Stimulated activated memory B cell treated with anti-CD40 and anti-IgM and Interleukin-4, amounts not matched to agents 10 μg/mL and 1 μg/mL and 100 μg/mL, for 72 hours (primary cell): ENCODE results near the gene NXPH1.
A peak's percentile ranks its signal among the peaks of the same experiment; 100 is the strongest.

Experiments
- ATAC-seq: fragments of 150-1000 bp; cut with Tn5 transposase; 2 replicates; pipeline ENCODE4 v1.10.0; 2021
- H3K27ac Mint-ChIP-seq: one replicate; pipeline ENCODE4 v1.8.0; 2022; ENCODE audit warnings: mild to moderate bottlenecking, mixed read lengths
- H3K27me3 Mint-ChIP-seq: one replicate; pipeline ENCODE4 v1.8.0; 2022; ENCODE audit warnings: mixed read lengths
- H3K36me3 Mint-ChIP-seq: one replicate; pipeline ENCODE4 v1.8.0; 2022; ENCODE audit warnings: mixed read lengths
- H3K4me1 Mint-ChIP-seq: one replicate; pipeline ENCODE4 v1.8.0; 2022; ENCODE audit warnings: mixed read lengths
- H3K4me3 Mint-ChIP-seq: one replicate; pipeline ENCODE4 v1.8.0; 2022; ENCODE audit warnings: mild to moderate bottlenecking, moderate library complexity, mixed read lengths
- H3K9me3 Mint-ChIP-seq: one replicate; pipeline ENCODE4 v1.8.0; 2022; ENCODE audit warnings: mixed read lengths

Gene NXPH1

GRCh38 chr7:8590225-8590624 lies 156.8 kb downstream of the NXPH1 start:
- Mint-ChIP-seq H3K27me3 (no peaks in the 10 kb centered on the region), H3K9me3 (peaks cover 11% of the 10 kb centered on the region), H3K4me3 (no peak overlapping the region), H3K4me1 (no peaks in the 10 kb centered on the region), H3K36me3 (no peaks in the 10 kb centered on the region), H3K27ac (no peak overlapping the region)
- ATAC-seq, result no peak

GRCh38 chr7:8590791-8591190 lies 157.4 kb downstream of the NXPH1 start:
- no peak for ATAC-seq
- peaks cover 11% of the 10 kb centered on the region for H3K9me3 Mint-ChIP-seq
- H3K27me3 Mint-ChIP-seq, result no peaks in the 10 kb centered on the region
- no peak overlapping the region for H3K4me3 Mint-ChIP-seq
- no peak overlapping the region for H3K27ac Mint-ChIP-seq
- H3K36me3 Mint-ChIP-seq, result no peaks in the 10 kb centered on the region
- no peaks in the 10 kb centered on the region for H3K4me1 Mint-ChIP-seq

- Mint-ChIP-seq H3K36me3 (no peaks in the 10 kb centered on the region), H3K9me3 (peaks cover 11% of the 10 kb centered on the region), H3K4me1 (no peaks in the 10 kb centered on the region), H3K27ac (no peak overlapping the region), H3K4me3 (no peak overlapping the region), H3K27me3 (no peaks in the 10 kb centered on the region)
- no peak for ATAC-seq
These were observed 157.9 kb downstream of the NXPH1 start for GRCh38 chr7:8591289-8591688.

GRCh38 chr7:8592167-8592566 lies 158.8 kb downstream of the NXPH1 start:
- H3K4me1 Mint-ChIP-seq, result no peaks in the 10 kb centered on the region
- no peak overlapping the region for H3K27ac Mint-ChIP-seq
- peaks cover 11% of the 10 kb centered on the region for H3K9me3 Mint-ChIP-seq
- ATAC-seq, result no peak
- no peaks in the 10 kb centered on the region for H3K36me3 Mint-ChIP-seq
- no peak overlapping the region for H3K4me3 Mint-ChIP-seq
- no peaks in the 10 kb centered on the region for H3K27me3 Mint-ChIP-seq

- Mint-ChIP-seq H3K4me3 (no peak overlapping the region), H3K9me3 (peaks cover 7% of the 10 kb centered on the region), H3K27ac (no peak overlapping the region), H3K27me3 (no peaks in the 10 kb centered on the region), H3K4me1 (no peaks in the 10 kb centered on the region), H3K36me3 (no peaks in the 10 kb centered on the region)
- ATAC-seq, result no peak
These were observed 160.7 kb downstream of the NXPH1 start for GRCh38 chr7:8594115-8594514.

- no peaks in the 10 kb centered on the region for H3K27me3 Mint-ChIP-seq
- no peaks in the 10 kb centered on the region for H3K36me3 Mint-ChIP-seq
- H3K27ac Mint-ChIP-seq, result no peak overlapping the region
- H3K4me3 Mint-ChIP-seq, result no peak overlapping the region
- no peaks in the 10 kb centered on the region for H3K4me1 Mint-ChIP-seq
- peaks cover 3% of the 10 kb centered on the region for H3K9me3 Mint-ChIP-seq
- no peak for ATAC-seq
These were observed 164.2 kb downstream of the NXPH1 start for GRCh38 chr7:8597565-8597964.

GRCh38 chr7:8601121-8601520 lies 167.7 kb downstream of the NXPH1 start:
- no peaks in the 10 kb centered on the region for H3K36me3 Mint-ChIP-seq

GRCh38 chr7:8605221-8605620 lies 171.8 kb downstream of the NXPH1 start:
- Mint-ChIP-seq H3K27me3 (no peaks in the 10 kb centered on the region), H3K9me3 (no peaks in the 10 kb centered on the region), H3K36me3 (no peaks in the 10 kb centered on the region), H3K4me3 (no peak overlapping the region), H3K4me1 (no peaks in the 10 kb centered on the region), H3K27ac (no peak overlapping the region)
- ATAC-seq, result no peak

More at GRCh38 chr7:8601121-8601520, 167.7 kb downstream of the NXPH1 start:
- no peak overlapping the region for H3K4me3 Mint-ChIP-seq
- peaks cover 3% of the 10 kb centered on the region for H3K9me3 Mint-ChIP-seq
- ATAC-seq, result no peak
- no peak overlapping the region for H3K27ac Mint-ChIP-seq
- no peaks in the 10 kb centered on the region for H3K4me1 Mint-ChIP-seq
- H3K27me3 Mint-ChIP-seq, result no peaks in the 10 kb centered on the region

GRCh38 chr7:8612584-8612983 lies 179.2 kb downstream of the NXPH1 start:
- Mint-ChIP-seq H3K27me3 (no peaks in the 10 kb centered on the region), H3K4me3 (no peak overlapping the region), H3K9me3 (peaks cover 3% of the 10 kb centered on the region), H3K4me1 (no peaks in the 10 kb centered on the region), H3K27ac (no peak overlapping the region), H3K36me3 (no peaks in the 10 kb centered on the region)
- no peak for ATAC-seq

GRCh38 chr7:8613191-8613590 lies 179.8 kb downstream of the NXPH1 start:
- H3K36me3 Mint-ChIP-seq, result no peaks in the 10 kb centered on the region
- peaks cover 3% of the 10 kb centered on the region for H3K9me3 Mint-ChIP-seq
- no peaks in the 10 kb centered on the region for H3K4me1 Mint-ChIP-seq
- H3K27ac Mint-ChIP-seq, result no peak overlapping the region
- no peak overlapping the region for H3K4me3 Mint-ChIP-seq
- H3K27me3 Mint-ChIP-seq, result no peaks in the 10 kb centered on the region
- no peak for ATAC-seq

- no peaks in the 10 kb centered on the region for H3K36me3 Mint-ChIP-seq
- no peak overlapping the region for H3K4me3 Mint-ChIP-seq
- no peaks in the 10 kb centered on the region for H3K27me3 Mint-ChIP-seq
These were observed 181.6 kb downstream of the NXPH1 start for GRCh38 chr7:8615019-8615418.

GRCh38 chr7:8618441-8619070 lies 185.1 kb downstream of the NXPH1 start:
- H3K27ac Mint-ChIP-seq, result no peak overlapping the region
- H3K9me3 Mint-ChIP-seq, result peaks cover 3% of the 10 kb centered on the region
- H3K4me1 Mint-ChIP-seq, result no peaks in the 10 kb centered on the region
- no peak for ATAC-seq
- no peaks in the 10 kb centered on the region for H3K27me3 Mint-ChIP-seq
- H3K36me3 Mint-ChIP-seq, result no peaks in the 10 kb centered on the region
- no peak overlapping the region for H3K4me3 Mint-ChIP-seq

More at GRCh38 chr7:8615019-8615418, 181.6 kb downstream of the NXPH1 start:
- no peaks in the 10 kb centered on the region for H3K4me1 Mint-ChIP-seq
- no peak overlapping the region for H3K27ac Mint-ChIP-seq
- ATAC-seq, result no peak
- peaks cover 3% of the 10 kb centered on the region for H3K9me3 Mint-ChIP-seq

- peak; percentile 20 for ATAC-seq
- Mint-ChIP-seq H3K27ac (no peak overlapping the region), H3K36me3 (no peaks in the 10 kb centered on the region), H3K27me3 (no peaks in the 10 kb centered on the region), H3K4me1 (no peaks in the 10 kb centered on the region), H3K4me3 (no peak overlapping the region), H3K9me3 (peaks cover 3% of the 10 kb centered on the region)
These were observed 186.8 kb downstream of the NXPH1 start for GRCh38 chr7:8620169-8620568.

- Mint-ChIP-seq H3K27ac (no peak overlapping the region), H3K4me3 (no peak overlapping the region), H3K4me1 (no peaks in the 10 kb centered on the region), H3K9me3 (no peaks in the 10 kb centered on the region), H3K27me3 (no peaks in the 10 kb centered on the region), H3K36me3 (no peaks in the 10 kb centered on the region)
- ATAC-seq, result no peak
These were observed 192.2 kb downstream of the NXPH1 start for GRCh38 chr7:8625612-8626011.

GRCh38 chr7:8627325-8627724 lies 193.9 kb downstream of the NXPH1 start:
- no peak overlapping the region for H3K4me3 Mint-ChIP-seq
- H3K27ac Mint-ChIP-seq, result no peak overlapping the region
- H3K27me3 Mint-ChIP-seq, result no peaks in the 10 kb centered on the region
- no peaks in the 10 kb centered on the region for H3K4me1 Mint-ChIP-seq
- no peaks in the 10 kb centered on the region for H3K36me3 Mint-ChIP-seq
- ATAC-seq, result no peak
- no peaks in the 10 kb centered on the region for H3K9me3 Mint-ChIP-seq

- H3K9me3 Mint-ChIP-seq, result no peaks in the 10 kb centered on the region
- no peak overlapping the region for H3K4me3 Mint-ChIP-seq
- H3K27me3 Mint-ChIP-seq, result no peaks in the 10 kb centered on the region
- no peak overlapping the region for H3K27ac Mint-ChIP-seq
- ATAC-seq, result no peak
- no peaks in the 10 kb centered on the region for H3K36me3 Mint-ChIP-seq
- H3K4me1 Mint-ChIP-seq, result no peaks in the 10 kb centered on the region
These were observed 195.2 kb downstream of the NXPH1 start for GRCh38 chr7:8628656-8629055.

GRCh38 chr7:8629504-8629903 lies 196.1 kb downstream of the NXPH1 start:
- H3K4me1 Mint-ChIP-seq, result no peaks in the 10 kb centered on the region
- H3K4me3 Mint-ChIP-seq, result no peak overlapping the region
- no peak overlapping the region for H3K27ac Mint-ChIP-seq
- H3K9me3 Mint-ChIP-seq, result no peaks in the 10 kb centered on the region
- ATAC-seq, result no peak
- H3K36me3 Mint-ChIP-seq, result no peaks in the 10 kb centered on the region
- no peaks in the 10 kb centered on the region for H3K27me3 Mint-ChIP-seq
